ENCODE data around the gene ARF6. TPM values are rescaled to one million over a fixed set of nuclear protein-coding genes. Genes with fewer than 3 reads are reported as not detected.

ARF6 gene
- total RNA-seq, 1 experiment from 2014 or later, result 49.2 TPM

GRCh38 chr14:49923442-49923841, 30.6 kb downstream of the ARF6 start:
- Histone ChIP-seq H3K4me1 (ENCODE audit: insufficient read depth, low read length) (no peaks in the 10 kb centered on the region), H3K23ac (ENCODE audit: insufficient read length, low read depth, low read length) (no peak overlapping the region), H3K23me2 (ENCODE audit: insufficient read length, low read depth, low read length, poor library complexity, severe bottlenecking) (no peaks in the 10 kb centered on the region), H2AK5ac (ENCODE audit: insufficient read length, low read length) (no peak overlapping the region), H2BK15ac (ENCODE audit: low read depth, low read length) (no peak overlapping the region), H4K5ac (ENCODE audit: insufficient read length, low read depth, low read length) (no peak overlapping the region), H3K79me1 (ENCODE audit: insufficient read depth, low read depth, low read length, poor library complexity, severe bottlenecking) (no peaks in the 10 kb centered on the region), H2BK120ac (ENCODE audit: low read depth, low read length, poor library complexity, severe bottlenecking) (no peak overlapping the region), H3K56ac (ENCODE audit: insufficient read length, low read depth, low read length) (no peak overlapping the region), H3K79me2 (ENCODE audit: insufficient read depth, low read length) (no peaks in the 10 kb centered on the region), H3K27me3 (ENCODE audit: insufficient read depth, low read length) (no peaks in the 10 kb centered on the region), H3K18ac (ENCODE audit: insufficient read length, low read depth, low read length) (no peak overlapping the region), H2BK20ac (ENCODE audit: low read depth, low read length, poor library complexity, severe bottlenecking) (no peak overlapping the region), H3K9ac (ENCODE audit: extremely low read depth, insufficient read length, low read length) (no peak overlapping the region), H3K9me3 (ENCODE audit: control insufficient read depth, low read depth, low read length) (no peaks in the 10 kb centered on the region), H2BK5ac (ENCODE audit: insufficient read length, low read length) (no peak overlapping the region), H4K20me1 (ENCODE audit: control insufficient read depth, insufficient read depth, insufficient read length) (no peaks in the 10 kb centered on the region), H3K27ac (ENCODE audit: insufficient read length, low read depth, low read length) (no peak overlapping the region), H2BK12ac (ENCODE audit: insufficient read length, low read depth, low read length) (no peak overlapping the region), H3K4me2 (ENCODE audit: insufficient read depth, insufficient read length, low read length) (no peak overlapping the region), H3K4ac (ENCODE audit: low read depth, low read length) (no peak overlapping the region), H3T11ph (ENCODE audit: low read length) (no peak overlapping the region), H3K14ac (ENCODE audit: insufficient read depth, low read length) (no peak overlapping the region), H4K8ac (replicated peaks; ENCODE audit: insufficient read length, low read depth, low read length) (no peak overlapping the region), H2AFZ (ENCODE audit: low read length) (no peak overlapping the region), H4K91ac (ENCODE audit: insufficient read length, low read depth, low read length) (no peak overlapping the region)
- H3K4me3 Mint-ChIP-seq, result no peak overlapping the region
- no peak for DNase-seq
- H3K4me1 Mint-ChIP-seq, result no peaks in the 10 kb centered on the region; a peak in 1 of 4 replicates
- H3K27me3 Mint-ChIP-seq (ENCODE audit: low read depth), result no peaks in the 10 kb centered on the region
- H3K36me3 Mint-ChIP-seq (ENCODE audit: insufficient read depth in 1 of 3, low read depth in 3 of 3), result no peaks in the 10 kb centered on the region
- WGBS (ENCODE audit: extremely low coverage, insufficient read length, low lambda C conversion rate), result no CpG with 5 or more reads among the region's 1 CpG
- H3K27ac Mint-ChIP-seq, result 0 out of 7 replicates have a peak overlapping the region, but pooled peaks of 1 of the 3 experiments have one; percentile 28
- H3K9me3 Mint-ChIP-seq, result no peaks in the 10 kb centered on the region
- TF ChIP-seq, protein P1, sequence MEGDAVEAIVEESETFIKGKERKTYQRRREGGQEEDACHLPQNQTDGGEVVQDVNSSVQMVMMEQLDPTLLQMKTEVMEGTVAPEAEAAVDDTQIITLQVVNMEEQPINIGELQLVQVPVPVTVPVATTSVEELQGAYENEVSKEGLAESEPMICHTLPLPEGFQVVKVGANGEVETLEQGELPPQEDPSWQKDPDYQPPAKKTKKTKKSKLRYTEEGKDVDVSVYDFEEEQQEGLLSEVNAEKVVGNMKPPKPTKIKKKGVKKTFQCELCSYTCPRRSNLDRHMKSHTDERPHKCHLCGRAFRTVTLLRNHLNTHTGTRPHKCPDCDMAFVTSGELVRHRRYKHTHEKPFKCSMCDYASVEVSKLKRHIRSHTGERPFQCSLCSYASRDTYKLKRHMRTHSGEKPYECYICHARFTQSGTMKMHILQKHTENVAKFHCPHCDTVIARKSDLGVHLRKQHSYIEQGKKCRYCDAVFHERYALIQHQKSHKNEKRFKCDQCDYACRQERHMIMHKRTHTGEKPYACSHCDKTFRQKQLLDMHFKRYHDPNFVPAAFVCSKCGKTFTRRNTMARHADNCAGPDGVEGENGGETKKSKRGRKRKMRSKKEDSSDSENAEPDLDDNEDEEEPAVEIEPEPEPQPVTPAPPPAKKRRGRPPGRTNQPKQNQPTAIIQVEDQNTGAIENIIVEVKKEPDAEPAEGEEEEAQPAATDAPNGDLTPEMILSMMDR (conservative IDR thresholded peaks at IDR 0.05), result no peak
